GM19328 (cell line): ENCODE data around the gene FGF8.
A peak's percentile ranks its signal among the peaks of the same experiment; 100 is the strongest.

Experiments used
- ATAC-seq: cut with Tn5 transposase; IDR thresholded peaks from one replicate; pipeline ENCODE4 v1.9.1; 2021; ENCODE audit warnings: mild to moderate bottlenecking, moderate library complexity; ENCODE audit not compliant: unreplicated experiment

FGF8 gene

DNA sequence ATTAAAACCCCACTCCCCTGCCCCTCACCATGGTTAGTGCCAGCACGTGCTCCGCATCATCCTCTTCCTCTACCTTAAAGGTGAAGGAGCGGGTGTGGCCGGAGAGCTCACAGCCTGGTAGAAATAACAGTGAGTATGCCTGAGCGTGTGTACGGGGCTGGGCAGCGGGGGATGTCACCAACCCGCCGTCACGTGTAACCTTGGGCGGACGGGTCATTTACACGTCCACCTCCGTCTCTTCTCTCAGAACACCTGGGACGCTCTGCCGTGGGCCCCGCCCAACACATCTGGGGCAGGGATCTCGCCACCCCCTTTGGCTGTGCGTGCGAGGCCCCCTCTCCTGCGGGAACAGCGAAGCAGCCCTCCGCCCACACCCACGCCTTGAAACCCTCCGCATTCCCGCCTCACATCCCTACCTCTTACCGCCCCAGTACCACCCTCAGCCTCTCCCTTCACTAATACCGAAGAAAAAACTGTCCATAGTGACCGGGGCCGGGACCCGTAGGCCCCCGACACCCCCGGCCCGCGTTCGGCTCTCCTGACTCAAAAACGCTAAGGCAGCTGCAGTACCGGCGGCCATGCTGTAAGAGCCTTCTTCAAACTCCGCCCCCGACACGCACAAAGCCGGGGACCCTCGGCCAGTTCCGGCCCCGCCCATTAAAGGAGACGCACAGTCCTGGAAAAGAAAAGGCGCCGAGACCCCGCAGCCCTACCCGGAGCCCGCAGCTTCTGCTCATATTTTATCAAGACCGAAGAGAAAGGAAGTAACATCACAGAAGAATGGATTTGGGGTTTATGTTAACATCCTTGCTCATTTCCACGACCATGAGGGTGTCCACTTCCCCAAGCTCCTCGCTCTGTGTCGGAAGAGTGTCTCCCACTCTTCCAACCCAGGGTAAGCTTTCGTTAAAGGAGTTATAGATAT is 7.2 kb upstream of the FGF8 start, which contains the start of gene NPM3:
TSS of gene NPM3 (minus strand) at position 636 of the 925 bp plus-strand sequence. CDS start at position 580, 56 bp downstream.
- ATAC-seq = peak; percentile 47

DNA sequence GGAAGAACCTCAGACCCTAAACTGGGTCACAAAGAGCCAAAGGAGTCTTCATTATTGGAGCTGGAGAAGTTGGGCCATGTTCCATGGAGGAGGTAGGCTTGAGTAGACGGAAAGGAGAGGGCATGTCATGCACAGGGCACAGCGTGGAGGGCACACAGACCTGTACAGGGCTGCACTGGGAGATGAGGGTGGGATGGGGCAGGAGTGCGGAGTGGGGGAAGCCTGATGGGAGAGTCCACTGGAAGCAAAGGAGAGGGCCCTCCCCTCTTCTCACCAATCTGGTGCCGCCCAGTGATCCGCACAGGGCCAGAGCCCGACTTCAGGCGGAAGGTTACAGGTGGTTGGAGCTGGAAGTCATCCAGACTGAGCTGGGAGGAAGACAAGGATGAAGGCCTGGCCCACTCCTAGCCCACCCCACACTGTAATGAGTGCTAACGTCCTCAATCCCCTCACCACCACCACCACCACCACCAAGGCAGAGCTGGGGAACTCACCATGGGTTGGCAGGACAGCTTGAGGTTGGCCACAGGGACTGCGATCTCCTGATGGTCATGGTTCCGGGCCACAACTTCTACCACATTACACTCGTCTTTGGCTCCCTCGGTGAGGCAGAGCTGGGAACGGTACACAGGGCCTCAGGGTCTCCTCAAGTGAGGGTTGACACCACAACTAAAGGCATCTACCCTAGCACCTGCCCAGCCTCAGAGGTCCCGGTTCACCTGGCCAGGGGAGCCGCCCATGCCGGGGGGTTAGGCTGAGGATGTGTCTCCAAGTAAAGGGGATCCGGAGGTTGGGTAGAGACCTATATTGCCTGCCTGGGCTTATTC is 6.3 kb upstream of the FGF8 start:
- no peak for ATAC-seq

DNA sequence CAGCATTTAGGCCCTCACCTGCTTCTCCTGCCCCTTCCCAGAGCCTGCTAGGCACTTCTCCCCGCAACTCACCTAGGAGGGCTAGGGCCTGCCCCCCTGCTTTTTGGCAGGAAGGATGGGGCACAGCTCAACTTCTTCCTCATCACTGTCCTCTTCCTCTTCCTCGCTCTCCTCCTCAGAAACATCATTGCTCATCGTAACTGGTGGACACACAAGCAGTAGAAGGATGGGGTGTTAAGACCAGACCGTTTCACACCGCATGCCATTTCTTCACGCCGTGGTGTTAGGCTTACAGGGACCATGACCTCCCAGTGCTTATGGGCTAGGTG is 5.7 kb upstream of the FGF8 start:
- ATAC-seq = no peak

DNA sequence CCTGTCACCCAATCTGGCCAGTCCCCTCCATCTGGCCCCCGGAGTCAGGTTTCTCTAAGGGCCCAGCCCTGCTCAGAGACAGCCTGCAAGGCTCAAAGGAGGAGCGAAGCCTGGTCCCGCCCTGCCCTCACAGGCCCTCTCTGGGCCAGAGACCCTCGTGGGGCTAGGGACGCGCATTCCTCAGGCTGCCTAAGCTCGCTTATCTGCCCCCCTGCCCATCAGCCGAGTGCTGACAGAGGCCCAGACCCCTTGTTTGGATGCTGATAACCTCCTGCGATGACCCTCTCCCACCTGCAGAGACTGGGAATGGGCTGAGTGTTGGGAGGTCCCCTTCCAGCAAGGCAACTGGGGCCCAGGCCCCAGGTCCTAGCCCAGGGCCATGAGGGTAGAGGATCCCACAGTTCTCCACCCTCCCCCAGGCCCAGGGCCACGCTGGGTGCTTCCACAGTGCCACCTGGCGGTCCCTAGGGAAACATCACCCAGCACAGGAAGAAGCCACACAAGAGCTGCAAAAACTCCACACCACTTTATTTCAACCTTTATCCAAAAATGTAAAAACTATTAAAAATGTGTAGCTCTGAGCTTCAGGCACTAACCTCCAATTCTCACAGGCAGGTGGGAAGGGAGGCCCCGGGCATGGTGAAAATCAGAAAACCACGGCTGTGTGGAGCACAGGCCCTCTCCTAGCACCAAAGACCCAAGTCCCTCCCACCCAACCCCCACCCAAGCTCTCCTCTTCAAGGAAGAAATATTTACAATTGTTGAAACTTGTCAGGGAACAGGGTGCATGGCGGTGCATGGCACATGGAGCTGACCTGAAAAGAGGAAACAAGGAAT is 5.1 kb upstream of the FGF8 start:
- ATAC-seq = no peak

DNA sequence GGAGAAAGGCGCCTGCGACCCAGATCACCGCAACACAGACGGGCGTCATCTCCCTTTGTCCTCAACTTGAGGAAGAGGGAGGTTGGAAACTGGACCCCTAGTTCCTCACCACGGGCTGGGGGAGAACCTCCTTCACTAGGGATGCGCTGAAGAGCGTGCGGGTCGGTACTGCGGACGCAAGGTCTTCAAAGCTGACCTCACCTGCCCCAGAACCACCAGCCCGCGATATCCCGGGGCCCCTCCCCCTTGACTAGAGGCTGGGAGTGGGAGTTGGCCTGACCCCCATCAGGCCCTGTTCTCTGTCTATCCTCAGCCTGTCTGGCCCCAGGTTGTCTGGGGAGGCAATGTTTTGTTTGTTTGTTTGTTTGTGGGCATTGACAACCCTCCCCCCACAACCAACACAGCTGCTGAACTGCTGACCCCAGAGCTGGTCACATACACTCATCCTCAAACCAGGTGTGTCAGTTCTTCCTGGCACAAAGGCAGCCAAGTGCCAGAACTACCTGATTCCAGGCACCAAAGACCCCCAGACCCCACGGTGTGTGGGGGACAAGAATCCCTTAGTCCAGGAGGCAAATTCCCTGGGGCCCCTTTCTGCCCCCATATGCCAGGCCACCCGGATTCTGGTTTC is 4.4 kb upstream of the FGF8 start:
- no peak for ATAC-seq

DNA sequence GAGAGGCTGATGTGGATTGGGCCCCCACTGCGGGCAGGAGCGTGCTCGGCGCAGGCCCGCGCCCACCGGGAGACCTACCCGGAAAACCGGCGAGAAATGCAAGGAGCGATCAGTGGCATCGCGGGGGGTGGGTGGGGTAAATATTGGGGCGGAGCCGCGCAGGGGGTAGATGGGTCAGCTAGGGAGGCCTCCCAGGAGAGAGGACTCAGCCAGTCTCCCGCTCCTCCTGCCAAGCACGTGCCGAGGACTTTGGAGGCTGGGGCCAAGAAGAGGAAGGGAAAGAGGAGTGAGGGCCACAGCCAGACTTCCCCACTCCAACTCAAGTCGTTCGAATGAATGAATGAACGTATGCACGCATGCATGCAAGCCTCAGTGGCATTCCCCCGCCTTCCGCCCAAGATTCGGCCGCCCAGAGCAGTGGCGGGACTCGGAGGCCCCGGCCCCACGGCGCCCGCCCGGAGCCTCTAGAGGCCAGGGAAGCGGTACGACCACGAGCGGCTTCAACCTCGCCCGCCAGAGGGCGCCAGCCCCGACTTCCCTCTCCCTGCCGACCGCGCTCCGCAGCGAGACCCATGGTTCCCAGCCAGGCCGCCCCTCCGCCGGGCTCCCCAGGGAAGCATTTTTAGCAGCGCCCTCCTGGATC is 3.8 kb upstream of the FGF8 start:
- no peak for ATAC-seq

DNA sequence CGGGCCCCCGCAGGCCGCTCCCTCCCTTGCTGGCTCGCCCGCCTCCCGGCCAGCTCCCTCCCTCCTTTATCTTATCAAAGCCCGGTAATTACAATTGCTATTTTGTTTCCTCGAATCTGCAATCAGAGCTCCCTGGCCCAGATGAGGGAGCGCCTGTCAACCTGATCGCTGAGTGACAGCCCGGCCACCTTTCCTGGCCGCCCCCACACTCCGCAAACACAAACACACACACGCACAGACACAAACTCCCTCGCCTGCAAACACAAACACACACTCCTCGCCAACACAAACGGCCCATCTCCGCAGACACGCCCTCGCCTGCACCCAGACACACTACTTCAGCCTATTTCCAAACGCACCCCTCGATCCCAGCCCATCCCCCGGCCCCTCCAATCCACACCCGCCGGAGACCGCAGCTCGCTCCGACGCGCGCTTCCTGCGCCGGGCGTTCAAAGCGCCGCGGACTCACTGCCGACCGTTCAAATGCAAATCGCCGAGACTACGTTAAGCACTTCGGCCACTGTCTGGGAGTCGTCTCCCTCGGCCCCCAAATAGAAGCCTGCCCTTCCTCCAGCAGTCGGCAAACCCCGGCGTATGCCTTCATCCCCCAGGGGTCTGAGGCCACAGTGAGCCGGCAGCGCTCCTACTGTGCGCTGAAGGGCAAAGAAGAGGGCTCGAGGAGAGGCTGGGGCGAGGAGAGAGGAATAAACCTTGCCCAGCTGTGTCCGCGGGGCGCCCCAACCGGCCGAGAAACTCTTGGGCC is 3.0 kb upstream of the FGF8 start:
- no peak for ATAC-seq

DNA sequence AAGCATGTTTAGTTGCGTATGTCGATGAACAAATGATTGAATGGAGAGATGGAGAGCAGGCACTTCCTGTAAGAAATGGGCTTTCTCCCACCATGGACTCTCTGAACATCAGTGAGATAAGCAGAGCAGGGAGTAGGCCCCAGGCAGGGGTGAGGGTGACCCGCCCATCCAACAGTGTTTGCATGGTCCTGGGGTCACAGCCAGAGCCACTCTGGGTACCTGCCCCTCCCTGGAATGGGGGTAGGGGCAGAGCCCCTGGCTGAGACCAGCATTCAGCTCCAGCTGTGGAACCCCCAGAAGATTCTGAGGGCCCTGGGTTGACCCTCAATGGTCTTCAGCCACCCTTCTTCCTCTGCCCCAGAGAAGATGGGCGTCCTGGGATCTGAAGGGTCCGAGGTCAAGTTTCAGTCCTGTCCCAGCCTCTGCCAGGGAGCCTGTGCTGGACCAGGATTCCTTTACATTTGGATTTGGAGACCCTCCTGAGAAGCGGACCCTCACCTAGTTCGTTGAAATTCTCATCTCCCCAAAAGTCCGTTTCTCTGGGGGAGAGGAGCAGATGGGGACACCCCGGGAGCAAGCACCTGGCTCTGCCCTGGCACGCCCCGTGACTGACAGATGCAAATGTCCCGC is 2.4 kb upstream of the FGF8 start:
- no peak for ATAC-seq

DNA sequence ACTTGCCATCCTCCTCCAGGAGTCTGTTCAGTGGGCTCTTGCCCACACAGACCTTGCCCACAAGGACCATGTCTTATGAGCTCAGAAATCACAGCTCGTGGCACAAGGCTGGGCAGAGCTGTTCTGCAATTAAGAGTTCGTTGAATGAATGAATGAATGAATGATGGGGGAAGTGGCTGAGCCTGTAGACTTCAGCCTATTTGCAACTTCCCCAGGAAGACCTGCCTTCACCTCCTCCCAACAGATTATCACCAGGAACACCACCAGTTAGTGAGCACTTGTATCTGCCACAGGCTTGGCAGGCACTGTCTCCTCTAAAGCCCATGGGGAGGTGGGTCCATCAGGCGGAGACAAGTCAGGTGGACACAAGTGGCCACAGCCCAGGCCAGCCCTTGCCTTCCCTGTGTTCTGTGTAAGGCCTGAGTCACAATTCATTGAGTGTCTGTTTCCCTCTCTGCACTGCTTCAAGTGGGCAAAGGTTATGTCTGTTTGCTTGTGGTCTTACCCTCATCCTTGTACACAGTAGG is 1.8 kb upstream of the FGF8 start:
- no peak for ATAC-seq

DNA sequence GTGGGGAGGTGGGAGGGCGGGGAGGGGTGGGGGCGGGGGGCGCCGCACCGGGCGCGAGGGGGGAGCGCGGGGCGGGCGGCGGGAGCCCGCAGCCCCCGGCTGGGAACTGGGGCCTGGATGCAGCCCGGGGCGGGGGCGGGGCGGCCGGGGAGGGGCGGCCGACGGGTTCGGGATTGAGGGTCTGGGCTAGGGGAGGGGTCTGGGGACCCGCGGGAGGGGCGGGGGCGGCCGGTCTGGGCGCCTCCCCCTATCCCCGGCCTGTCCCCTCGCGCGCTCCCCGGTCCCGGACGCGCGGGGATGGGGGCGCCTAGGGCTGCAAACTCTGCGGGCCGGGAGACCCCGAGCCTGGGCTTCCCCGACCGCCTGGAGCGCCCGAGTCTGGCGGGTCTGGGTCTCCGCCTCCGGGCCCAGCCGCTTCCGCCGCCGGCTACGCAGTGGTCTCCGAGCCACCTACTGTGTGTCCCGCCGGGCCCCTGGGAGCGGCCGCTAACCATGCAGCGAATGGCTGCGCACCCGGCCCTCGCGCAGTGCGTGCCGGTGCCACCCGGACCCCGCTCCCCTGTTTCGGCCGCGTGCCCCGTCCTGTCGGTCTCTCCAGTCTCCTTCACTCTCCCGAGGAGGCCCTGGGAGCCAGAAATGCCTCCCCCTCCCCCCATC is 375 bp upstream of the FGF8 start:
- no peak for ATAC-seq

DNA sequence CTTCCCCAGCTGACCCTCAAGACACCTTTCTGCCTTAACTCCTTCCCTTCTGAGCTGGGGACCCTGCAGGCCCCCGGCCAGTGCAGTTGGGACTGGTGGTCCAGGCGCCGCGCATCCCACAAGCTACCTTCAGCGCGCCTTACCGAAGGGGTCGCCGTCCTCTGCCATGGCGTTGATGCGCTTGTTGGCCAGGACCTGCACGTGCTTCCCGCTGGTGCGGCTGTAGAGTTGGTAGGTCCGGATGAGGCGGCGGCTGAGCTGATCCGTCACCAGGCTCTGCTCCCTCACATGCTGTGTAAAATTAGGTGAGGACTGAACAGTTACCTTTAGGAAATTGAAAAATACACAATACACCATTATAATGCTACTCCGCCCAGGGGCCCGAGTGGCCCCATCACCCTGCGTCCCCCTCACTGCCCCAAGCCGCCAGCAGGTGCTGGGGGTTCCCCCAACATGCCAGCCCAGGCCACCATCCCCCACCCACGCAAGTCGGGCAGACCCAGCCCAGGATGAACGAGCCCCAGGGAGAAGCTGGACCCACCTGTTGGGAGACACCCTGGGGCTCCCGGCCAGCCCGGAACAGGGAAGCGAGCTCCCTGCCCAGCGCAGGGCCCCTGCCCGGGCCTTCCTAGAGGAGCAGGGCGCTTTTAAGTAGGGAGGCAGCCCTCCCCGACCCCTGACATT is 1.2 kb downstream of the FGF8 start:
- no peak for ATAC-seq

DNA sequence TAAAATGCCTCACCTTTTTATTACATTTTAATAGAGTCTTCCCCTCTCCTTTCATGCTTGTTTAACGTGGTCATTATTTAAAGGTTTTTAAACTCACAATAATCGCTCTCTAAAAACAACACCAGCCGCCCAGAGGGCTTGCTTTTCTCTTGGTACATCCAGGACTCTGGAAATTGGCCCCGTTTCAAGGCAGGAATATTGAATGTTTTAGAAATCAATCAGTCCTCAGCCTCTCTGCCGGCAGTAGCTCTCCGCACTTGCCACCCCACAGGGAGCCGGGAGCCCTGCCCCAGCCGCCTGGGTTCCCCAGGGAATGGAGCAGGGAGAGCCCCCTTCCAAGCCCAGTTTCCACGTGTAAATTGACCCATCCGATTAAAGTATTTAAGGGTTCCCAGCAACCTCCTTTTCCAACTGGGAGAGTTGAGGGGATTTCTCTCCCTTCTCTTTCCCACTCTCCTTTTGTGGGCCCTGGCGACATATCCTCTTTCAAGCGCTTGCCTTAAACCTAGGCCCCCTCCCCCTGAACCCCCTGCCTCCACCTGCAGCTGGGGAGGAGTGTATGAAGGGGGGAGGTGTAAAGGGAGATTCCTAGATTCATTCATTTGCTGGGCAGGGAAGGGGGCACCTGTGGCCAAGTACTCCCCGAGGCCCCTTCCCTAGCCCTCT is 1.9 kb downstream of the FGF8 start:
- no peak for ATAC-seq

DNA sequence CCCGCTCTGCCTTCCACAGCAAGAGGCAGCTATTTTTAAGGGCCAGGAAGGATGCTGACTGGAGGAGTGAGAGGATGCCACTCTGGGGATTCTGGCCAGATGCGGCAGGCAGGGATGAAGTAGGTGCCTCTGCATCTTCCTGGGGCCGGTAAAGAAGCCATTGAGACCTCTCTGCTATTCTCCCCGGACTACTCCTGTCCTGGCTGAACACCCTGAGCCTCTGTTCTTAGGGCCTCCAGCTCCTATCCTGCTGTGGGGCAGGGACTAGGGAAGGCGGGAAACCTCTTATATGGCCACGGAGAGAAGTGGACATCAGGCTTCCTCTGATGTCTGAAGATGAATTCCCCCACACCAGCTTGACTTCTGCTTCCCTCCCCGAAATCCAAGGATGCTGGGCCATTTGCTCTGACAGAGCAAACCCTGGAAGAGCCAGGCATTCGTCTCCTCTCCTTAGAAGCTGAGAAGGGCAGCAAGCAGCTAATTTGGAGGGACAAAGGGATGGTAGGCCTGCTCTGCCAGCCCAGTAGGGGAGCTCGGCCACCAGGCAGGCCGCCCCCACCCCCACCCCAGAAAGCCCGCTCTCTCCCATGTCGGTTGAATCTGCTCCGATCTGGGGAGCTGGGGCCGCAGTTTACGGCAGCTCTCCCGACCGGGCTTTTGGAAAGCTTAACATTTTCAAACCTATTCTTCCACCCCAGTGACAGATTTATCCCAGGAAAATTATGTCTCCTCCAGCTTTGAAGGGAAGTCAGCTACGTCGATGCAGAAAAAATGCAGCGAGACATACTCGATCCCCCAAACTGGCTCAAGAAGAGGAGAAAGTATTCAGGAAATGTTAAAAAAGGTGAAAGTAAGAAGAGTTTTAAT is 2.8 kb downstream of the FGF8 start:
- no peak for ATAC-seq

DNA sequence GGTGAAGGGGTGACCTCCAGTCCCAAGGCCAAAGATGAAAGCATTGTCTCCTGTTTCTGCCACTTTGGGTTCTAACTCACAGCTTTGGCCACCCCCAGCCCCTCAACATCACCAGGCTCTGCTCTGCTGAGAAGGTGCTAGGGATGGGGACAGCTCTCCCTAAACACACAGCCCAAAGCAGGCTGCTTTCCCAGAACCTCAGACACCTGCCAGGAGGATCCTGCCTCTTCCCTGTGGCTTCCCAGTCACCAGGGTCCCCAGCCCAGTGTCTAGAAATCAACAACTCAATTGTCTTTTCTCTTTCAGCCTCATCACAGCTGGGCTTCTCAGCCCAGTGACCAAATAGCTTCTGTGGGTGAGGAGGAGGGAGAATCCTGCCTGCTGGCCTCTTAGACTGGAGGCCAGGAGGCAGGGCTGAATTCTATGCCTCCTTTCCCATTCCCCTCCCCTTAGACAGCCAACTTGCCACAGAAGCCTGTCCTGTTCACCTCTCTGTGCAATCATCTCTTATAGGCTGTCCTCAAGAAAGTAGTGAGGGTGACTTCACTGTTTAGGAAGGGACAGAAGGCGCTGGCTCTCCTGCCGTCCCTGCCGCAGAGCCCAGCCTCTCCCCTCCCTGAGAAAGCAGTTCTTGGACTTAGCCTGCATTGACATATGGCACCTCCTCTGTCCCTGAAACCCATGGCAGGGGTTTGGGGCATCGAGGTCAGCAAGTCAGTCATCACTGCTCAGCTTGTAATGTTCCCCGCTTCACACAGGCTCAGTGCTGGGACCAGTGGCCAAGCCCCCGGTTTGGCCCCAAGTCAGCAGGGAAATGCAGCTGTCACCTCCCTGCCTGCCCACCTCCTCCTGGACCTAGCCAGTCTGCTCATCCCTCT is 3.7 kb downstream of the FGF8 start:
- ATAC-seq = no peak

DNA sequence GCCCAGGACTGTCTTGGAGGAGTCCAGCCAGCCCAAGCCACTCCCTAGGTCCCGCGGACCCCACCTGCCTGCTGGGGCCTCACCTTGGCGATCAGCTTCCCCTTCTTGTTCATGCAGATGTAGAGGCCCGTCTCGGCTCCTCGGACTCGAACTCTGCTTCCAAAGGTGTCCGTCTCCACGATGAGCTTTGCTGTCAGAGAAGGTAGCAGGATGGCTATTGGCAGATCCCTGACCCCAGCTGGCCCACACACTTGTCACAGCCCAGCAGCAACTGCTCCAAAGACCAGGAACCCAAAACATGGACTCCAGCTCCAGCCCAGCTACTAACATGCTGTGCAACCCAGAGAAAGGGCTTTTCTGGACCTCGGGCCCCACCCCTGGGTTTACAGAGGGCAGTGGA is 4.5 kb downstream of the FGF8 start:
- ATAC-seq = no peak
